Vagina (tissue), 2 donors: Measurements from ENCODE around the gene CD300A.

Experiments
- CTCF ChIP-seq, 3 experiments: fragments of 450-650 bp in 2 of 3; fragments of 200-600 bp in 1 of 3; sonication (generic) in 1 of 3; IDR thresholded peaks; one replicate each; pipeline ENCODE4 v1.5.1; 2017 to 2019; ENCODE audit warnings: antibody characterized with exemption in 3 of 3, mild to moderate bottlenecking in 2 of 3, moderate library complexity in 2 of 3
- POLR2A ChIP-seq, 2 donors: fragments of 450-650 bp; IDR thresholded peaks; one replicate each; pipeline ENCODE4 v1.6.1; 2017; ENCODE audit warnings: antibody characterized with exemption in 2 of 2, mild to moderate bottlenecking in 2 of 2, moderate library complexity in 2 of 2
- POLR2AphosphoS5 ChIP-seq, 2 donors: sonication (generic); formaldehyde crosslinking; IDR thresholded peaks; one replicate each; pipeline ENCODE4 v1.9.0; 2017; ENCODE audit warnings: antibody characterized with exemption in 2 of 2, mild to moderate bottlenecking in 2 of 2, low read depth in 1 of 2; ENCODE audit not compliant: insufficient read depth in 1 of 2

DNA sequence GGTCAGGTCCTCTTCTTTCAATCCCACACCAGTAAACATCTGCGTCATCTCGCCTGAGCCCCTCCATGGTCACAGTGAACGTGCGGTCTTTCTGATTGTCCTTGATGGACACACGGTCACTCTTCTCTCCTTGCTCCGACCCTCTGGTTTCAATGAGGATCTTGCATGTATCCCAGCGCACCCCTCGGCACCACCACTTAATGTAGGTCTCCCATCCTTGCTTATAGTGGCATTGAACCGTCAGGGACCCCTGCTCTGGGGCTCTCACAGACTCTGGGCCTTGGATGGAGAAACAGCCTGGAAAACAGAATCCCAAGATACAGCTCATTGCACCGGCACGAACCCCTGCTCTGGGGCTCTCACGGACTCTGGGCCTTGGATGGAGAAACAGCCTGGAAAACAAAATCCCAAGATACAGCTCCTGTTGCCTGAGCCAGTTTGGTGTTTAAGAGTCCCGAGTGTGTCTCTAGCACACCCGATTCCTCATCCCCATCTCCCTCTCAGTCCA, 59.4 kb downstream of the CD300A start:
- no peak for TF ChIP-seq CTCF (IDR thresholded peaks at IDR 0.05)
- no peak for TF ChIP-seq POLR2A (IDR thresholded peaks at IDR 0.05)
- no peak for TF ChIP-seq POLR2AphosphoS5 (IDR thresholded peaks at IDR 0.05; ENCODE audit: insufficient read depth in 1 of 2, low read depth in 1 of 2)
